HepG2 (cell line): Measurements from ENCODE around the gene ZNF77. TPM values are rescaled to one million over a fixed set of nuclear protein-coding genes. Genes with fewer than 3 reads are reported as not detected.

Source experiments
- ATAC-seq: fragments of 200-7000 bp; cut with Tn5 transposase; 3 replicates; pipeline ENCODE4 v1.9.1; 2020; ENCODE audit warnings: mild to moderate bottlenecking, moderate library complexity
- BruUV-seq: library from RNA; stranded (reverse); fragments of 400-500 nt; replicated peaks from 2 replicates; lab custom pipeline; 2021; lab: Mats Ljungman, UMichigan
- CTCF ChIA-PET: fragments of 300-600 bp; formaldehyde crosslinking; extraction: SDS; loops from one replicate; lab custom pipeline; 2021; ENCODE audit warnings: low total read pairs, inconsistent platforms, low intra/inter-chr PET ratio; lab: Yijun Ruan, JAX
- POLR2A ChIA-PET: fragments of 350-600 bp; sonication (Branson Sonifier 250); formaldehyde crosslinking; loops from one replicate; lab custom pipeline; 2020; ENCODE audit warnings: antibody characterized with exemption, inconsistent platforms; lab: Yijun Ruan, JAX
- DNase-seq: peaks from one replicate; pipeline ENCODE4 v3.0.0-alpha.2; 2015; ENCODE audit warnings: low spot score
- FAIRE-seq: peaks from 3 replicates; lab custom pipeline; 2011; peaks lifted over from hg19 to GRCh38; lab: Jason Lieb, UNC
- H2AFZ ChIP-seq: one replicate; pipeline ENCODE4 v1.6.1; 2011; ENCODE audit warnings: low read length, inconsistent platforms
- H3K27ac ChIP-seq: fragments of 300-600 bp; 3 replicates; pipeline ENCODE4 v1.8.0; 2011; ENCODE audit warnings: mixed run types, mild to moderate bottlenecking, mixed read lengths, low read length, inconsistent platforms; ENCODE audit not compliant: insufficient read depth; ENCODE audit errors: extremely low read length
- H3K27me3 ChIP-seq, 2 experiments: fragments of 200-600 bp in 1 of 2; 2 replicates in 1 of 2; 3 replicates in 1 of 2; pipeline versions ENCODE4 v1.6.0 to v1.8.0; 2011; ENCODE audit warnings: low read length in 2 of 2, mild to moderate bottlenecking in 2 of 2, moderate library complexity in 2 of 2, inconsistent platforms in 1 of 2; ENCODE audit not compliant: insufficient read depth in 2 of 2, control insufficient read depth in 1 of 2
- H3K36me3 ChIP-seq, 2 experiments: fragments of 200-600 bp in 1 of 2; replicated peaks in 1 of 2; 2 replicates in 1 of 2; 3 replicates in 1 of 2; pipeline versions ENCODE4 v1.5.1 to v1.8.0; 2011; ENCODE audit warnings: low read length in 2 of 2, inconsistent platforms in 1 of 2; ENCODE audit not compliant: insufficient read depth in 2 of 2, control insufficient read depth in 1 of 2
- H3K4me1 ChIP-seq: 2 replicates; pipeline ENCODE4 v1.5.1; 2012; ENCODE audit warnings: low read length, inconsistent platforms; ENCODE audit not compliant: insufficient read depth
- H3K4me2 ChIP-seq: 2 replicates; pipeline ENCODE4 v1.6.0; 2011; ENCODE audit warnings: low read depth, low read length, inconsistent platforms
- H3K4me3 ChIP-seq, 3 experiments: fragments of 200-600 bp in 1 of 3; sonication (generic), shearing (Covaris generic) in 1 of 3; replicated peaks in 1 of 3; 2 replicates each; pipeline ENCODE4 v1.5.1; 2011 to 2016; ENCODE audit warnings: low read length in 3 of 3, inconsistent platforms in 2 of 3, low read depth in 2 of 3, mild to moderate bottlenecking in 2 of 3, control low read depth in 1 of 3, mixed read lengths in 1 of 3; ENCODE audit not compliant: insufficient read depth in 1 of 3
- H3K79me2 ChIP-seq: one replicate; pipeline ENCODE4 v1.6.1; 2011; ENCODE audit warnings: low read length, inconsistent platforms; ENCODE audit not compliant: insufficient read depth
- H3K9ac ChIP-seq: 2 replicates; pipeline ENCODE4 v1.6.0; 2011; ENCODE audit warnings: mild to moderate bottlenecking, low read depth, low read length, inconsistent platforms; ENCODE audit not compliant: insufficient read depth
- H3K9me3 ChIP-seq: 2 replicates; pipeline ENCODE4 v1.5.1; 2012; ENCODE audit warnings: mild to moderate bottlenecking, low read length
- H4K20me1 ChIP-seq: 2 replicates; pipeline ENCODE4 v1.6.0; 2011; ENCODE audit warnings: inconsistent platforms, mild to moderate bottlenecking, low read length, moderate library complexity; ENCODE audit not compliant: insufficient read depth
- ADNP ChIP-seq: sonication (generic); formaldehyde crosslinking; IDR thresholded peaks from 2 replicates; pipeline ENCODE4 v1.4.0; 2020; ENCODE audit warnings: missing genetic modification reagents
- BRF2 ChIP-seq: sonication (generic); formaldehyde crosslinking; IDR thresholded peaks from 2 replicates; pipeline ENCODE4 v1.8.1; 2022; ENCODE audit warnings: mild to moderate bottlenecking, missing genetic modification reagents
- DNMT3B ChIP-seq: conservative IDR thresholded peaks from 2 replicates; pipeline ENCODE4 v1.6.1; 2016; ENCODE audit warnings: missing biosample characterization, control low read depth
- DPF2 ChIP-seq: sonication (generic); formaldehyde crosslinking; IDR thresholded peaks from 2 replicates; pipeline ENCODE4 v1.4.0; 2020; ENCODE audit warnings: mild to moderate bottlenecking, low read depth, missing genetic modification reagents, borderline replicate concordance
- ETV5 ChIP-seq: IDR thresholded peaks from 2 replicates; pipeline ENCODE4 v1.6.1; 2018; ENCODE audit warnings: missing biosample characterization, missing genetic modification reagents, inconsistent platforms, borderline replicate concordance
- KDM5B ChIP-seq: sonication (generic); formaldehyde crosslinking; IDR thresholded peaks from 2 replicates; pipeline ENCODE4 v1.4.0; 2020; ENCODE audit warnings: missing genetic modification reagents, mild to moderate bottlenecking, borderline replicate concordance
- NAIF1 ChIP-seq: sonication (generic); formaldehyde crosslinking; IDR thresholded peaks from 2 replicates; pipeline ENCODE4 v1.5.0; 2020; ENCODE audit warnings: mild to moderate bottlenecking, missing genetic modification reagents, borderline replicate concordance
- NFATC3 ChIP-seq: sonication (generic); formaldehyde crosslinking; IDR thresholded peaks from 2 replicates; pipeline ENCODE4 v1.5.1; 2020; ENCODE audit warnings: mild to moderate bottlenecking, missing genetic modification reagents
- PHF21A ChIP-seq: sonication (generic); formaldehyde crosslinking; IDR thresholded peaks from 2 replicates; pipeline ENCODE4 v1.5.0; 2020; ENCODE audit warnings: mild to moderate bottlenecking, missing genetic modification reagents
- PITX1 ChIP-seq: sonication (generic); formaldehyde crosslinking; IDR thresholded peaks from 2 replicates; pipeline ENCODE4 v1.5.1; 2020; ENCODE audit warnings: mild to moderate bottlenecking, missing genetic modification reagents
- POLR2AphosphoS5 ChIP-seq: IDR thresholded peaks from 2 replicates; pipeline ENCODE4 v1.6.1; 2012; ENCODE audit warnings: low read depth, low read length
- SNAPC4 ChIP-seq: sonication (generic); formaldehyde crosslinking; IDR thresholded peaks from 2 replicates; pipeline ENCODE4 v1.4.0; 2020; ENCODE audit warnings: mild to moderate bottlenecking, missing genetic modification reagents
- ZNF749 ChIP-seq: sonication (generic); formaldehyde crosslinking; IDR thresholded peaks from 2 replicates; pipeline ENCODE4 v1.8.0; 2022; ENCODE audit warnings: mild to moderate bottlenecking, missing genetic modification reagents, moderate library complexity, borderline replicate concordance
- ZNF773 ChIP-seq: sonication (generic); formaldehyde crosslinking; IDR thresholded peaks from 2 replicates; pipeline ENCODE4 v1.4.0; 2020; ENCODE audit warnings: missing genetic modification reagents, borderline replicate concordance
- ZNF777 ChIP-seq: sonication (generic); formaldehyde crosslinking; IDR thresholded peaks from 2 replicates; pipeline ENCODE4 v1.4.0; 2020; ENCODE audit warnings: missing genetic modification reagents
- WGBS: methylation state at CpG from one replicate; pipeline ENCODE4 v1.1.6; 2017; ENCODE audit warnings: low lambda C conversion rate; 5-methylcytosine and 5-hydroxymethylcytosine counted together
- in situ Hi-C: cut with HindIII; loops from 2 replicates; pipeline ENCODE4 v1.10.0; 2017; ENCODE audit warnings: low pct_unique_long_range_greater_than_20kb; ENCODE audit not compliant: extremely low pct_ligation_motif_present
- intact Hi-C: fragments of 100-400 bp; cut with micrococcal nuclease; formaldehyde crosslinking; loops from one replicate; pipeline ENCODE4 v1.10.0; 2022; ENCODE audit not compliant: unreplicated experiment
- polyA plus RNA-seq, 8 experiments: library from polyadenylated mRNA; depleted of rRNA in 3 of 8; stranded (reverse) in 7 of 8; unstranded in 1 of 8; fragments of >200 nt; fragmentation: Illumina TruSeq in 4 of 8; extraction: Trizol in 4 of 8; gene quantifications; 2 replicates each; pipeline versions ENCODE4 v1.2.1 to v1.2.3, GENCODE V29; 2011 to 2016; ENCODE audit warnings: low read depth in 4 of 8, missing spikeins in 1 of 8, mixed read lengths in 1 of 8; ENCODE audit not compliant: insufficient read depth in 1 of 8
- total RNA-seq, 5 experiments: library from RNA; depleted of rRNA; stranded (reverse); fragments of >200 nt; fragmentation: Illumina TruSeq; extraction: Trizol; gene quantifications; 2 replicates each; pipeline ENCODE4 v1.2.3, GENCODE V29; 2016; ENCODE audit warnings: low read depth in 1 of 5
- TF ChIP-seq, protein P1 (sequence below): sonication (generic); formaldehyde crosslinking; IDR thresholded peaks from 2 replicates; pipeline ENCODE4 v1.8.1; 2023; ENCODE audit warnings: mild to moderate bottlenecking, missing genetic modification reagents
- TF ChIP-seq, protein P2 (sequence below): sonication (generic); formaldehyde crosslinking; conservative IDR thresholded peaks from 2 replicates; pipeline ENCODE4 v1.5.0; 2020; ENCODE audit warnings: missing genetic modification reagents

The ZNF77 gene
- total and polyA plus RNA-seq, 2 of the 13 experiments (the other 11 are each of a cell fraction or from before 2014, with no cell fraction given): 7.1 to 11.5 TPM

- CTCF ChIA-PET: no interaction called here
- Histone ChIP-seq H2AFZ (no peak overlapping the region), H3K79me2 (no peaks in the 10 kb centered on the region), H3K4me1 (peaks cover 42% of the 10 kb centered on the region), H3K9ac (no peak overlapping the region), H3K36me3 (no peaks in the 10 kb centered on the region), H3K27me3 (peaks cover 1 to 51% of the 10 kb centered on the region in 2 experiments; a peak in 4 of 5 replicates), H3K9me3 (no peaks in the 10 kb centered on the region), H3K27ac (no peak overlapping the region), H3K4me2 (peak overlapping the region; percentile 31; the same call in 1 of the 2 replicates), H4K20me1 (no peaks in the 10 kb centered on the region), H3K4me3 (peak overlapping the region in 1 of 3 experiments; percentile 31; a peak in 1 of 6 replicates)
- no TSS peak for BruUV-seq
- peak; percentile 34 for ATAC-seq
- in situ Hi-C loops: no loop called here
- WGBS: no CpG with 5 or more reads among the region's 20 CpGs
- POLR2A ChIA-PET: no interaction called here
- DNase-seq: no peak
- no peak for FAIRE-seq
- intact Hi-C loops: no loop called here
- TF ChIP-seq SNAPC4 (CRISPR knock-in tag) (no peak), DNMT3B (no peak), NAIF1 (CRISPR knock-in tag) (no peak), PHF21A (CRISPR knock-in tag) (no peak), DPF2 (no peak), PITX1 (CRISPR knock-in tag) (no peak), ZNF749 (CRISPR knock-in tag) (no peak), ADNP (no peak), ETV5 (peak; percentile 42; the same call in 1 of the 2 replicates), ZNF773 (CRISPR knock-in tag) (no peak), ZNF777 (CRISPR knock-in tag) (no peak), BRF2 (no peak), KDM5B (CRISPR knock-in tag) (0 out of 2 replicates have a peak, but pooled peaks have one; percentile 22), POLR2AphosphoS5 (no peak), NFATC3 (CRISPR knock-in tag) (no peak)
- TF ChIP-seq, protein P1, sequence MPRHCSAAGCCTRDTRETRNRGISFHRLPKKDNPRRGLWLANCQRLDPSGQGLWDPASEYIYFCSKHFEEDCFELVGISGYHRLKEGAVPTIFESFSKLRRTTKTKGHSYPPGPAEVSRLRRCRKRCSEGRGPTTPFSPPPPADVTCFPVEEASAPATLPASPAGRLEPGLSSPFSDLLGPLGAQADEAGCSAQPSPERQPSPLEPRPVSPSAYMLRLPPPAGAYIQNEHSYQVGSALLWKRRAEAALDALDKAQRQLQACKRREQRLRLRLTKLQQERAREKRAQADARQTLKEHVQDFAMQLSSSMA: no peak
- TF ChIP-seq, protein P2, sequence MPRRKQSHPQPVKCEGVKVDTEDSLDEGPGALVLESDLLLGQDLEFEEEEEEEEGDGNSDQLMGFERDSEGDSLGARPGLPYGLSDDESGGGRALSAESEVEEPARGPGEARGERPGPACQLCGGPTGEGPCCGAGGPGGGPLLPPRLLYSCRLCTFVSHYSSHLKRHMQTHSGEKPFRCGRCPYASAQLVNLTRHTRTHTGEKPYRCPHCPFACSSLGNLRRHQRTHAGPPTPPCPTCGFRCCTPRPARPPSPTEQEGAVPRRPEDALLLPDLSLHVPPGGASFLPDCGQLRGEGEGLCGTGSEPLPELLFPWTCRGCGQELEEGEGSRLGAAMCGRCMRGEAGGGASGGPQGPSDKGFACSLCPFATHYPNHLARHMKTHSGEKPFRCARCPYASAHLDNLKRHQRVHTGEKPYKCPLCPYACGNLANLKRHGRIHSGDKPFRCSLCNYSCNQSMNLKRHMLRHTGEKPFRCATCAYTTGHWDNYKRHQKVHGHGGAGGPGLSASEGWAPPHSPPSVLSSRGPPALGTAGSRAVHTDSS: no peak
These were observed 42.3 kb upstream of the ZNF77 start for GRCh38 chr19:2986951-2987524.
